EL (cell line): ENCODE measurements around the gene PLPP3.
A peak's percentile ranks its signal among the peaks of the same experiment; 100 is the strongest.

Experiments used
- DNase-seq: peaks from one replicate; pipeline ENCODE4 v3.0.0-alpha.2; 2016

The PLPP3 gene

GRCh38 chr1:56456435-56457101 is 122.8 kb downstream of the PLPP3 start:
- DNase-seq = peak; percentile 66

GRCh38 chr1:56453417-56454078 is 125.8 kb downstream of the PLPP3 start:
- DNase-seq = no peak

- no peak for DNase-seq
Measured at GRCh38 chr1:56453016-56453415, 126.3 kb downstream of the PLPP3 start.

- no peak for DNase-seq
Measured at GRCh38 chr1:56452027-56453011, 127.0 kb downstream of the PLPP3 start.

GRCh38 chr1:56451491-56451890 is 127.9 kb downstream of the PLPP3 start:
- DNase-seq = no peak

GRCh38 chr1:56450004-56450666 is 129.2 kb downstream of the PLPP3 start:
- no peak for DNase-seq

- peak; percentile 59 for DNase-seq
Measured at GRCh38 chr1:56448529-56449300, 130.6 kb downstream of the PLPP3 start.

GRCh38 chr1:56447823-56448222 is 131.5 kb downstream of the PLPP3 start:
- DNase-seq = no peak

- DNase-seq = peak; percentile 20
Measured at GRCh38 chr1:56446531-56447098, 132.7 kb downstream of the PLPP3 start.

GRCh38 chr1:56444960-56445646 is 134.3 kb downstream of the PLPP3 start:
- DNase-seq = no peak
